NB4 (cell line): Measurements from ENCODE around the gene RARA.

ENCODE experiments used
- DNase-seq: peaks from one replicate; pipeline ENCODE4 v3.0.0; 2010; ENCODE audit warnings: low read depth
- H3K4me3 ChIP-seq: one replicate; pipeline ENCODE4 v1.5.1; 2011; ENCODE audit warnings: mild to moderate bottlenecking, low read depth, low read length, moderate library complexity
- CTCF ChIP-seq: IDR thresholded peaks from one replicate; pipeline ENCODE4 v1.5.1; 2012; ENCODE audit warnings: low read depth, low read length
- MAX ChIP-seq: IDR thresholded peaks from 2 replicates; pipeline ENCODE4 v1.6.1; 2011; ENCODE audit warnings: low read depth, low read length
- MYC ChIP-seq: IDR thresholded peaks from 2 replicates; pipeline ENCODE4 v1.6.1; 2011; ENCODE audit warnings: low read depth, low read length
- POLR2A ChIP-seq: IDR thresholded peaks from 2 replicates; pipeline ENCODE4 v1.6.1; 2011; ENCODE audit warnings: mild to moderate bottlenecking; ENCODE audit not compliant: insufficient read length; ENCODE audit errors: extremely low read depth

RARA gene

GRCh38 chr17:40312893-40313667 is 4.1 kb downstream of the RARA start:
- H3K4me3 ChIP-seq, result no peak overlapping the region
- TF ChIP-seq MAX, result no peak
- no peak for TF ChIP-seq CTCF
- TF ChIP-seq MYC, result no peak
- TF ChIP-seq POLR2A, result no peak
- no peak for DNase-seq

GRCh38 chr17:40313668-40314583 is 4.9 kb downstream of the RARA start:
- DNase-seq, result no peak
- no peak for TF ChIP-seq MAX
- no peak for TF ChIP-seq POLR2A
- TF ChIP-seq CTCF, result no peak
- TF ChIP-seq MYC, result no peak
- H3K4me3 ChIP-seq, result no peak overlapping the region

GRCh38 chr17:40314584-40314956 is 5.6 kb downstream of the RARA start:
- TF ChIP-seq MYC, result no peak
- no peak for TF ChIP-seq MAX
- no peak for TF ChIP-seq CTCF
- TF ChIP-seq POLR2A, result no peak
- H3K4me3 ChIP-seq, result no peak overlapping the region
- peak; percentile 74 for DNase-seq

- TF ChIP-seq MYC, result no peak
- no peak for TF ChIP-seq CTCF
- TF ChIP-seq MAX, result no peak
- no peak for TF ChIP-seq POLR2A
- H3K4me3 ChIP-seq, result no peak overlapping the region
- DNase-seq, result no peak
These were observed 6.2 kb downstream of the RARA start for GRCh38 chr17:40315206-40315605.

GRCh38 chr17:40315678-40316570 is 6.9 kb downstream of the RARA start:
- H3K4me3 ChIP-seq, result no peak overlapping the region
- DNase-seq, result peak; percentile 67

More at GRCh38 chr17:40315678-40316570, 6.9 kb downstream of the RARA start:
- no peak for TF ChIP-seq CTCF
